D721Med (cell line): Measurements from ENCODE around the gene KIFAP3.
A peak's percentile ranks its signal among the peaks of the same experiment; 100 is the strongest.

Source experiments
- DNase-seq: peaks from one replicate; pipeline ENCODE4 v3.0.0; 2011; ENCODE audit warnings: low spot score; ENCODE audit not compliant: insufficient read length
- FAIRE-seq: peaks from 2 replicates; lab custom pipeline; 2011; peaks lifted over from hg19 to GRCh38; lab: Jason Lieb, UNC
- CTCF ChIP-seq: IDR thresholded peaks from 2 replicates; pipeline ENCODE4 v1.5.1; 2012; ENCODE audit warnings: mild to moderate bottlenecking, control low read depth; ENCODE audit not compliant: insufficient read depth; ENCODE audit errors: missing control alignments

The KIFAP3 gene

GRCh38 chr1:169902751-169903150 lies 171.7 kb downstream of the KIFAP3 start:
- FAIRE-seq (no peak), DNase-seq (no peak)
- no peak for TF ChIP-seq CTCF

- no peak for FAIRE-seq
- no peak for TF ChIP-seq CTCF
- DNase-seq: no peak
Observed at GRCh38 chr1:169901115-169901514, 173.4 kb downstream of the KIFAP3 start.

GRCh38 chr1:169900571-169900970 lies 173.9 kb downstream of the KIFAP3 start:
- no peak for FAIRE-seq
- no peak for DNase-seq
- no peak for TF ChIP-seq CTCF

DNA sequence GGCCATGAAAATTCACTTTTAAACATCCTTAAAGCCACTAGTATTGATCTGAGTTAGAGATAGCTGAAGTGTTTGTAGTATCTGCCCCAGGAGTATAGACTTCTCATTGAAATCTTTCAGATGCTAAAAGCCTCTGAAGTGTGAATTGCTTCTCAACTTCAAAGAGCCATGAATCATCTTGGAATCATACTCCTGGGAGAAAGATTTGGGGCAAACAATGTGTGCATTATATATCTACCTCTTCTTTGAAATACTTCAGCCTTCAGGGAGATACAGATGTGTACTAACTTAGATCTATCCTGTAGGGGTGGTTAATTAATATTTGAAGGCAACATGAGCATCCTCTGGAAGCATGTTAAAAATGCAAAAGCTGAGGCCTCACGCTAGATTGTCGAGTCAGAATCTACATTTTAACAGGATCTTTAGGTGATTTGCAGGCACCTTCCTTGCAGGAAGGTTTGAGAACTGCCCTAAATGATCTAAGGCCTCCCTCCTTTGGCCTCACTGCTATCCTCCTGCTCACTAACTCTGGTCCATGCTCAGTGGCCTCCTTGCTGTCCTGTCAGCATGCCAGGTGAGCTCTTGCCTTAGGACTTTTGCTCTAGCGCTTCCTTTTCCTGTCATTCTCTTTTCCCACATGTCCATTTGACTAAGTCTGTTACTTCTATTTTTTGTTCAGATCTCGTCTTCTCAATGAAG lies 174.8 kb downstream of the KIFAP3 start:
- TF ChIP-seq CTCF: no peak
- no peak for DNase-seq
- peak; percentile 38 for FAIRE-seq

DNA sequence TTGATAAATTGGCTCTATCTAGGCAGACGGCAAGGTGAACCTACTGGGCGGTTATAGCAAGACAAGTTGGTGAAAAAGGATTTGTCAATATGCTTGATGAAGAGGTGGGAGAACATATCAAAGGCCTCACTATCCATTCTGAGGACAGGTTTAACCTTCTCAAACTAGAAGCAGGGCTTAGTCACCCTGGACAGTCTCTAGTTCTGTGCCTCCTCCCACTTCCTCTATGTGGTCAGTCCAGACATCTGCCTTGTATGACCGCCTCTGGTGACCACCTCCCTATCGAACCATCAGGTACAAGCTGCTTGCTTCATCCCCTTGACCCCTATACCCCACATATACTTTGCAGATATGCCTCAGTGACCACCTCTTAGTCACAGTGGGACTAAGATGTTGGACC lies 178.5 kb downstream of the KIFAP3 start:
- DNase-seq: no peak
- FAIRE-seq: no peak
- TF ChIP-seq CTCF: no peak

DNA sequence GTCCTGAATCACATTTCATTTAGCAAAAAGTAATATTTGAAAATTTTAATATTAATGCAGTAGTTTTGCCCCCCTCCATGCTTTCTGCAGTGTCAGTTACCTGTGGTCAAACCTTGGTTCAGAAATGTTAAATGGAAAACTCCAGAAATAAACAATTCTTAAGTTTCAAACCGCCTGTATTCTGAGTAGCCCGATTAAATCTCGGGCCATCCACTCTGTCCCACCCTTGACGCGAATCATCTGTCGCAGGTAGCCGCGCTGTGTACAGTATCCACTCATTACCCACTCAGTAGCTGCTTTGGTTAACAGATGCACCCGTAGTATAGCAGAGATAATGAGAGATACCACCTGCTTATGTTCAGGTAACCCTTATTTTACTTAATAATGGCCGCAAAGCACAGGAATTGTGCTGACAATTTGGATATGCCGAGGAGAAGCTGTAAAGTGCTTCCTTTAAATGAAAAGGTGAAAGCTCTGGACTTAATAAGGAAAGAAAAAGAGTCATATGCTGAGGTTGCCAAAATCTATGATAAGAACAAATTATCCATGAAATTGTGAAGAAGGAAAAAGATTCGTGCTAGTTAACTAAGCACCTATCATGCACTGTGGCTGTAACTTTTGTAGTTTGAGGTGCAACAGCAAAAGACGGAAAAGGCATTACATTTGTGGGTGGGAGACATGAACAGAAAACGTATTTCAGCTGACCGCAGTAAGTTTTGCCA lies 179.9 kb downstream of the KIFAP3 start:
- TF ChIP-seq CTCF: no peak
- no peak for DNase-seq
- peak; percentile 66 for FAIRE-seq
